Measurements from ENCODE around the gene ATAD2B.

Gene ATAD2B

DNA sequence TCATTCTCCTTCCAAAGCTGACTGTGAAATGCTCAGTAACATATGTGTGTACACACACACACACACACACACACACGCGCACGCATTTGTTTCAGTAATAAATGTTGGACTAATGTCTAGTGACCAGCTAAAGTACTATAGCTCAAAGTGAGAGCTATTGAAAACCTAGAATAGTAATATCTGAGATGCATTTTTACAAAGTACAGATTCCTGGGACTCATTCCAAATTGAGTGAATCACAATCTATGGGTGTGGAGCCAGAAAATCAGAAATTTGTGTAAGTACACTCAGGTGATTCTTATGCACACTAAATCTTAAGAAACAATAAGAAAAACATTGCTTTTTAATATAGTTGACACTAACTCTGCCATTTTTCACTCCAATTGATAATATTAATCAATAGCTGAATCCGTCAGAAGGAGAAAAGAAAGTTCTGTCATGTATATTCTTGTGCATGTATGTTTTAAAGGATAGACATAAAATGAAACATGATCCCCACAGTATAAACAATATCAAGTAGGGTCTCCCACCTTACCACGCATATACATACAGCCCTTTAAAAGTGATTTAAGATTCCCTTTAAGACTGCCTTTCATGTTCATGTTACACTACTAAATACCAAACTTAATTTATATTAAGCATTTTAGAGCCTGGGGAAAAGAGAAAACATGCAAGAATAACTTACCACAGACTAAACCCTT is 123.5 kb downstream of the ATAD2B start:
- Histone ChIP-seq H3K27ac (no peak overlapping the region), H3K36me3 (ENCODE audit: insufficient read depth) (no peaks in the 10 kb centered on the region; the same call in 1 of the 2 replicates), H2AFZ (ENCODE audit: low read depth) (no peak overlapping the region), H3K4me2 (no peak overlapping the region), H3K4me3 (IDR thresholded peaks at IDR 0.05; ENCODE audit: insufficient read depth, low read depth, low read length) (no peak overlapping the region), H3K9ac (no peak overlapping the region), H3K27me3 (ENCODE audit: insufficient read depth, low read depth) (no peaks in the 10 kb centered on the region), H3K79me2 (ENCODE audit: insufficient read depth, low read depth) (no peaks in the 10 kb centered on the region), H4K20me1 (ENCODE audit: insufficient read depth) (no peaks in the 10 kb centered on the region), H3K4me1 (ENCODE audit: low read depth, poor library complexity, severe bottlenecking) (no peaks in the 10 kb centered on the region)
- TF ChIP-seq, protein P1, sequence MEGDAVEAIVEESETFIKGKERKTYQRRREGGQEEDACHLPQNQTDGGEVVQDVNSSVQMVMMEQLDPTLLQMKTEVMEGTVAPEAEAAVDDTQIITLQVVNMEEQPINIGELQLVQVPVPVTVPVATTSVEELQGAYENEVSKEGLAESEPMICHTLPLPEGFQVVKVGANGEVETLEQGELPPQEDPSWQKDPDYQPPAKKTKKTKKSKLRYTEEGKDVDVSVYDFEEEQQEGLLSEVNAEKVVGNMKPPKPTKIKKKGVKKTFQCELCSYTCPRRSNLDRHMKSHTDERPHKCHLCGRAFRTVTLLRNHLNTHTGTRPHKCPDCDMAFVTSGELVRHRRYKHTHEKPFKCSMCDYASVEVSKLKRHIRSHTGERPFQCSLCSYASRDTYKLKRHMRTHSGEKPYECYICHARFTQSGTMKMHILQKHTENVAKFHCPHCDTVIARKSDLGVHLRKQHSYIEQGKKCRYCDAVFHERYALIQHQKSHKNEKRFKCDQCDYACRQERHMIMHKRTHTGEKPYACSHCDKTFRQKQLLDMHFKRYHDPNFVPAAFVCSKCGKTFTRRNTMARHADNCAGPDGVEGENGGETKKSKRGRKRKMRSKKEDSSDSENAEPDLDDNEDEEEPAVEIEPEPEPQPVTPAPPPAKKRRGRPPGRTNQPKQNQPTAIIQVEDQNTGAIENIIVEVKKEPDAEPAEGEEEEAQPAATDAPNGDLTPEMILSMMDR (conservative IDR thresholded peaks at IDR 0.05; ENCODE audit: low read depth, low read length), result no peak

DNA sequence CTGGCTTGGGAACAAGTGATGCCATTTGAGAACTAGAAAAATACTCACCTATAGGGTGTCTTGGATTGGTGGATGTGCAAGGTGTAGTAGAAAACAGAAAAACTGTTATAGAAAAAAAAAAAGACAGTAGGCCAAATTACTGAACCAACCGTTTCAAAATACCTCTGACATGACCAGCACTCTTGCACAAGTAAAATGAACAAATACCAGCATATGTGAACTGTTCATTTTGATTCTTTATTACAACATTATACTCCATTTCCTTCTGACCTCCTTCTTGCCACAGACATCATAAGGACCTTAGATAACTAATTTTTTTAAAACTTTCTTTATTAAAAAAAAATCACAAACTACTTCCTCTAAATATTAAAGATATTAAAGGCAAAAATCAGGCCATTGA is 125.5 kb downstream of the ATAD2B start:
- Histone ChIP-seq H3K79me2 (ENCODE audit: insufficient read depth, low read depth) (no peaks in the 10 kb centered on the region), H3K4me3 (IDR thresholded peaks at IDR 0.05; ENCODE audit: insufficient read depth, low read depth, low read length) (no peak overlapping the region), H3K9ac (no peak overlapping the region), H3K4me1 (ENCODE audit: low read depth, poor library complexity, severe bottlenecking) (no peaks in the 10 kb centered on the region), H2AFZ (ENCODE audit: low read depth) (no peak overlapping the region), H4K20me1 (ENCODE audit: insufficient read depth) (no peaks in the 10 kb centered on the region), H3K27ac (no peak overlapping the region), H3K27me3 (ENCODE audit: insufficient read depth, low read depth) (no peaks in the 10 kb centered on the region), H3K4me2 (no peak overlapping the region), H3K36me3 (ENCODE audit: insufficient read depth) (no peaks in the 10 kb centered on the region; the same call in 1 of the 2 replicates)
- TF ChIP-seq, protein P1 (conservative IDR thresholded peaks at IDR 0.05; ENCODE audit: low read depth, low read length), result no peak

DNA sequence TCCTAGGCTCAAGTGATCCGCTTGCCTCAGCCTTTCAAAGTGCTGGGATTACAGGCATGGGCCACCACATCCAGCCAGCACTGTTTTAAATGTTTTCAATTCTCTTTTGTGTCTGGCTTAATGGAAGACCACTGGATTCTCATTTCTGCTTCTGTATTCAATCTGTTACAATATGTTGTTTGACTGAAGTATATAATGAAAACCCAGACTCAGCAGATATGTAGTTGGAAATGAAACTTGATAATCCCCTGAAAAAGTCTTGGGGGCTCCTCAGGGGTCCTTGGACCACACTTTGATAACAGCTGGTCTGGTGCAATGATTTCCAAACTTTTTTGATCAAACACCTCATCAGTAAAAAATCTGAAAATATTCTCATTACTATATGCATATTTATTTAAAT is 132.7 kb downstream of the ATAD2B start:
- Histone ChIP-seq H4K20me1 (ENCODE audit: insufficient read depth) (no peaks in the 10 kb centered on the region), H3K4me3 (IDR thresholded peaks at IDR 0.05; ENCODE audit: insufficient read depth, low read depth, low read length) (no peak overlapping the region), H2AFZ (ENCODE audit: low read depth) (no peak overlapping the region), H3K27ac (no peak overlapping the region), H3K9ac (no peak overlapping the region), H3K4me2 (no peak overlapping the region), H3K27me3 (ENCODE audit: insufficient read depth, low read depth) (no peaks in the 10 kb centered on the region), H3K36me3 (ENCODE audit: insufficient read depth) (no peaks in the 10 kb centered on the region), H3K79me2 (ENCODE audit: insufficient read depth, low read depth) (no peaks in the 10 kb centered on the region), H3K4me1 (ENCODE audit: low read depth, poor library complexity, severe bottlenecking) (peaks cover 6% of the 10 kb centered on the region)
- TF ChIP-seq, protein P1 (conservative IDR thresholded peaks at IDR 0.05; ENCODE audit: low read depth, low read length), result no peak

DNA sequence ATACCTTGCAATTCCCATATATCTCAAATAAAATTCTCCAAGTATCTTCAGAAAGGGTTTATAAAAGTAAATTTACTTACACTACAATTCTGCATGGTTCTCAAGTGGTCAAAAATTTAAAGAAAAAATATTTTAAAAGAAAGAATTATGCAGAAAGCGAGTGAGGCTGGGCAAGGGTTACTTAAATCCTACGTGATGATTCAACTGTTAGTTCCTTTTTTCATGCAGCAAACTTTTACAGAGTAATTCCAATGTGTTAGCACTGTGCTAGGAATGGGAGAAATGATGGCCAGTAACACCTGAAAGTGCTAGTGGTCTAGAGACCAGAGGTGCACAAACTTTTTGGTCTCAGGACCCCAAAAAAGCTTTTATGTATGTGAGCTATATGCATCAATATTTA is 133.4 kb downstream of the ATAD2B start:
- TF ChIP-seq, protein P1 (conservative IDR thresholded peaks at IDR 0.05; ENCODE audit: low read depth, low read length), result no peak
- no peak overlapping the region for H2AFZ ChIP-seq (ENCODE audit: low read depth)
- no peaks in the 10 kb centered on the region for H3K36me3 ChIP-seq (ENCODE audit: insufficient read depth)
- no peaks in the 10 kb centered on the region for H4K20me1 ChIP-seq (ENCODE audit: insufficient read depth)
- H3K79me2 ChIP-seq (ENCODE audit: insufficient read depth, low read depth), result no peaks in the 10 kb centered on the region
- no peak overlapping the region for H3K27ac ChIP-seq
- no peak overlapping the region for H3K9ac ChIP-seq
- H3K4me1 ChIP-seq (ENCODE audit: low read depth, poor library complexity, severe bottlenecking), result peaks cover 6% of the 10 kb centered on the region
- H3K27me3 ChIP-seq (ENCODE audit: insufficient read depth, low read depth), result no peaks in the 10 kb centered on the region
- no peak overlapping the region for H3K4me2 ChIP-seq
- no peak overlapping the region for H3K4me3 ChIP-seq (IDR thresholded peaks at IDR 0.05; ENCODE audit: insufficient read depth, low read depth, low read length)
